Fibroblast of lung (primary cell): ENCODE results near the gene PTEN.

Source experiments
- EZH2 ChIP-seq: IDR thresholded peaks from 2 replicates; pipeline ENCODE4 v1.5.1; 2012; ENCODE audit warnings: low read length, control low read depth, mild to moderate bottlenecking; ENCODE audit errors: missing control alignments
- TF ChIP-seq, protein P1 (sequence below), 2 donors: IDR thresholded peaks in 1 of 2; conservative IDR thresholded peaks in 1 of 2; 1 replicate in 1 of 2; 2 replicates in 1 of 2; pipeline ENCODE4 v1.5.1; 2011 to 2012; ENCODE audit warnings: low read length in 2 of 2, control low read depth in 1 of 2, inconsistent platforms in 1 of 2, low read depth in 1 of 2, mild to moderate bottlenecking in 1 of 2

DNA sequence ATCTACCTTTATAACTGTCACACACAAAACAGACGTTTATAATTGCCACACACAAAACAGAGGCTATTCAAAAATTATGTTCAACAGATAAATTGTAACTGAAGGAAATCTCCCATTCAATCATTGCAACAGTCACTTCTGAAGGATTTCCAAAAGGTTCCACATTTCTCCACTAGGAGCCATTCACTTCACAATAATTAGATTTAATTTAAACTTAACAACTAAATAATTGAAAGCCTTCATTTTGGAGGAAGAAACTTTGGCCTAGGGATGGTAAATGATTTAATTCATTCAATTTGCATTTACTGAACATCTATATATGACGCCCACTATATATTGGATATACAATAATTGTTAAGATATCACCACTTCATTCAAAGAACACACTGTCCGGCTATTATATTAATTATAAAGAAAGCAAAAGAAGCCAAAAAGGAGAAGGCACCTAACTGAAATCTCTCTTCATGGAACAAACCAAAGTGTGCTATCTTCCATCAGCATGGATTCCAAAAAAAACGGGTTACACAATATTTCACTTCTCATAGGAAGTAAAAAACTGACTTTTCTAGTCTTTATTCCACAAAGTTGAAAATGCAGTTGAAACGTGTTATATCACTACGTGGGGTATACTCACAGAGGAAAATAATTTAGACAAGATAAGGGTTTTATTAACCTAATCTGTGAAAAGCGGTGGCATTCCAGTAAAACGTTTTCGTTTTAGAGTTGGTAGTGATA lies 47.1 kb upstream of the PTEN start:
- TF ChIP-seq, protein P1, sequence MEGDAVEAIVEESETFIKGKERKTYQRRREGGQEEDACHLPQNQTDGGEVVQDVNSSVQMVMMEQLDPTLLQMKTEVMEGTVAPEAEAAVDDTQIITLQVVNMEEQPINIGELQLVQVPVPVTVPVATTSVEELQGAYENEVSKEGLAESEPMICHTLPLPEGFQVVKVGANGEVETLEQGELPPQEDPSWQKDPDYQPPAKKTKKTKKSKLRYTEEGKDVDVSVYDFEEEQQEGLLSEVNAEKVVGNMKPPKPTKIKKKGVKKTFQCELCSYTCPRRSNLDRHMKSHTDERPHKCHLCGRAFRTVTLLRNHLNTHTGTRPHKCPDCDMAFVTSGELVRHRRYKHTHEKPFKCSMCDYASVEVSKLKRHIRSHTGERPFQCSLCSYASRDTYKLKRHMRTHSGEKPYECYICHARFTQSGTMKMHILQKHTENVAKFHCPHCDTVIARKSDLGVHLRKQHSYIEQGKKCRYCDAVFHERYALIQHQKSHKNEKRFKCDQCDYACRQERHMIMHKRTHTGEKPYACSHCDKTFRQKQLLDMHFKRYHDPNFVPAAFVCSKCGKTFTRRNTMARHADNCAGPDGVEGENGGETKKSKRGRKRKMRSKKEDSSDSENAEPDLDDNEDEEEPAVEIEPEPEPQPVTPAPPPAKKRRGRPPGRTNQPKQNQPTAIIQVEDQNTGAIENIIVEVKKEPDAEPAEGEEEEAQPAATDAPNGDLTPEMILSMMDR (conservative IDR thresholded peaks at IDR 0.05 in 1 of 2, IDR thresholded peaks at IDR 0.05 in 1 of 2; ENCODE audit: low read depth in 1 of 2, low read length in 2 of 2), result no peak
- TF ChIP-seq EZH2, result no peak
